ENCODE data around the gene CTR9.

- TF ChIP-seq, protein P1, sequence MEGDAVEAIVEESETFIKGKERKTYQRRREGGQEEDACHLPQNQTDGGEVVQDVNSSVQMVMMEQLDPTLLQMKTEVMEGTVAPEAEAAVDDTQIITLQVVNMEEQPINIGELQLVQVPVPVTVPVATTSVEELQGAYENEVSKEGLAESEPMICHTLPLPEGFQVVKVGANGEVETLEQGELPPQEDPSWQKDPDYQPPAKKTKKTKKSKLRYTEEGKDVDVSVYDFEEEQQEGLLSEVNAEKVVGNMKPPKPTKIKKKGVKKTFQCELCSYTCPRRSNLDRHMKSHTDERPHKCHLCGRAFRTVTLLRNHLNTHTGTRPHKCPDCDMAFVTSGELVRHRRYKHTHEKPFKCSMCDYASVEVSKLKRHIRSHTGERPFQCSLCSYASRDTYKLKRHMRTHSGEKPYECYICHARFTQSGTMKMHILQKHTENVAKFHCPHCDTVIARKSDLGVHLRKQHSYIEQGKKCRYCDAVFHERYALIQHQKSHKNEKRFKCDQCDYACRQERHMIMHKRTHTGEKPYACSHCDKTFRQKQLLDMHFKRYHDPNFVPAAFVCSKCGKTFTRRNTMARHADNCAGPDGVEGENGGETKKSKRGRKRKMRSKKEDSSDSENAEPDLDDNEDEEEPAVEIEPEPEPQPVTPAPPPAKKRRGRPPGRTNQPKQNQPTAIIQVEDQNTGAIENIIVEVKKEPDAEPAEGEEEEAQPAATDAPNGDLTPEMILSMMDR (IDR thresholded peaks at IDR 0.05): no peak
- TF ChIP-seq GATA2 (CRISPR knock-in tag; IDR thresholded peaks at IDR 0.05) (no peak), FOXM1 (IDR thresholded peaks at IDR 0.05; ENCODE audit: low read depth) (no peak), RAD21 (IDR thresholded peaks at IDR 0.05; ENCODE audit: low read length) (no peak), MXI1 (IDR thresholded peaks at IDR 0.05; ENCODE audit: low read depth, low read length) (no peak)
These were observed 23.7 kb upstream of the CTR9 start for GRCh38 chr11:10727146-10727851.

Measured in SK-N-SH (cell line).